Kasumi-1 (cell line): ENCODE results near the gene PKD1L1.

Source experiments
- DNase-seq, 2 experiments: peaks; one replicate each; lab custom pipeline; 2025; lab: John Stamatoyannopoulos, UW

Gene PKD1L1

GRCh38 chr7:47905076-47905920 is 43.0 kb downstream of the PKD1L1 start:
- no peak for DNase-seq

- DNase-seq, result no peak
Measured at GRCh38 chr7:47902013-47902412, 46.3 kb downstream of the PKD1L1 start.

GRCh38 chr7:47901542-47901941 is 46.7 kb downstream of the PKD1L1 start:
- DNase-seq, result no peak

GRCh38 chr7:47897831-47898230 is 50.4 kb downstream of the PKD1L1 start:
- no peak for DNase-seq

- DNase-seq, result no peak
Measured at GRCh38 chr7:47896809-47897423, 51.4 kb downstream of the PKD1L1 start.

- DNase-seq, result no peak
Measured at GRCh38 chr7:47895026-47895425, 53.2 kb downstream of the PKD1L1 start.

- DNase-seq, result no peak
Measured at GRCh38 chr7:47893721-47894365, 54.4 kb downstream of the PKD1L1 start.

GRCh38 chr7:47893238-47893637 is 55.0 kb downstream of the PKD1L1 start:
- DNase-seq, result no peak

GRCh38 chr7:47890606-47891005 is 57.7 kb downstream of the PKD1L1 start:
- DNase-seq, result no peak

- DNase-seq, result no peak
Measured at GRCh38 chr7:47890125-47890524, 58.1 kb downstream of the PKD1L1 start.

- no peak for DNase-seq
Measured at GRCh38 chr7:47889723-47890122, 58.5 kb downstream of the PKD1L1 start.

- DNase-seq, result no peak
Measured at GRCh38 chr7:47888371-47889265, 59.6 kb downstream of the PKD1L1 start.

- DNase-seq, result no peak
Measured at GRCh38 chr7:47887016-47887640, 61.1 kb downstream of the PKD1L1 start.

- DNase-seq, result no peak
Measured at GRCh38 chr7:47885987-47886811, 62.1 kb downstream of the PKD1L1 start.

GRCh38 chr7:47885309-47885986 is 62.8 kb downstream of the PKD1L1 start:
- no peak for DNase-seq

- DNase-seq, result no peak
Measured at GRCh38 chr7:47884675-47885074, 63.6 kb downstream of the PKD1L1 start.

GRCh38 chr7:47882635-47883034 is 65.6 kb downstream of the PKD1L1 start:
- DNase-seq, result no peak

GRCh38 chr7:47881256-47881655 is 67.0 kb downstream of the PKD1L1 start:
- DNase-seq, result no peak

GRCh38 chr7:47878662-47879061 is 69.6 kb downstream of the PKD1L1 start:
- DNase-seq, result no peak

GRCh38 chr7:47877336-47877735 is 70.9 kb downstream of the PKD1L1 start:
- DNase-seq, result no peak
